GM23338 (cell line): ENCODE results near the gene CD40. TPM values are rescaled to one million over a fixed set of nuclear protein-coding genes. Genes with fewer than 3 reads are reported as not detected.

Source experiments
- ETS1 ChIP-seq: IDR thresholded peaks from 2 replicates; pipeline ENCODE4 v1.6.1; 2016; ENCODE audit warnings: antibody characterized with exemption
- EZH2 ChIP-seq: fragments of 200-600 bp; sonication (generic); IDR thresholded peaks from one replicate; pipeline ENCODE4 v1.8.0; 2017; ENCODE audit warnings: antibody characterized with exemption, mild to moderate bottlenecking, low read depth; ENCODE audit not compliant: unreplicated experiment
- EZH2phosphoT487 ChIP-seq: fragments of 200-600 bp; sonication (generic); IDR thresholded peaks from one replicate; pipeline ENCODE4 v1.8.1; 2018; ENCODE audit warnings: antibody characterized with exemption; ENCODE audit not compliant: unreplicated experiment
- JUNB ChIP-seq: IDR thresholded peaks from one replicate; pipeline ENCODE4 v1.6.1; 2016; ENCODE audit warnings: antibody characterized with exemption; ENCODE audit not compliant: unreplicated experiment
- POLR2AphosphoS5 ChIP-seq: IDR thresholded peaks from 2 replicates; pipeline ENCODE4 v1.6.1; 2016; ENCODE audit warnings: antibody characterized with exemption, low read depth
- REST ChIP-seq: IDR thresholded peaks from one replicate; pipeline ENCODE4 v1.6.1; 2018; ENCODE audit warnings: antibody characterized with exemption; ENCODE audit not compliant: unreplicated experiment
- STAT1 ChIP-seq: IDR thresholded peaks from one replicate; pipeline ENCODE4 v1.6.1; 2016; ENCODE audit warnings: antibody characterized with exemption; ENCODE audit not compliant: unreplicated experiment
- ZNF114 ChIP-seq: fragments of 250-450 bp; sonication (Bioruptor Pico); IDR thresholded peaks from 2 replicates; pipeline ENCODE4 v1.5.0; 2020; ENCODE audit warnings: mild to moderate bottlenecking, moderate library complexity
- polyA plus RNA-seq: library from polyadenylated mRNA; unstranded; fragments of >200 nt; fragmentation: Nextera tagmentation; extraction: Ambion mirVana; gene quantifications from 2 replicates; pipeline ENCODE4 v1.2.1, GENCODE V29; 2016
- total RNA-seq: library from RNA; depleted of rRNA; stranded (reverse); fragments of >200 nt; shearing (Covaris generic); gene quantifications from 2 replicates; pipeline ENCODE4 v1.2.3, GENCODE V29; 2014
- TF ChIP-seq, protein P1 (sequence below): fragments of 250-450 bp; sonication (Bioruptor Pico); IDR thresholded peaks from 2 replicates; pipeline ENCODE4 v1.5.0; 2020; ENCODE audit warnings: mild to moderate bottlenecking, moderate library complexity

Gene CD40
- total and polyA plus RNA-seq, 2 experiments from 2014 or later: 15.4 to 18.9 TPM

DNA sequence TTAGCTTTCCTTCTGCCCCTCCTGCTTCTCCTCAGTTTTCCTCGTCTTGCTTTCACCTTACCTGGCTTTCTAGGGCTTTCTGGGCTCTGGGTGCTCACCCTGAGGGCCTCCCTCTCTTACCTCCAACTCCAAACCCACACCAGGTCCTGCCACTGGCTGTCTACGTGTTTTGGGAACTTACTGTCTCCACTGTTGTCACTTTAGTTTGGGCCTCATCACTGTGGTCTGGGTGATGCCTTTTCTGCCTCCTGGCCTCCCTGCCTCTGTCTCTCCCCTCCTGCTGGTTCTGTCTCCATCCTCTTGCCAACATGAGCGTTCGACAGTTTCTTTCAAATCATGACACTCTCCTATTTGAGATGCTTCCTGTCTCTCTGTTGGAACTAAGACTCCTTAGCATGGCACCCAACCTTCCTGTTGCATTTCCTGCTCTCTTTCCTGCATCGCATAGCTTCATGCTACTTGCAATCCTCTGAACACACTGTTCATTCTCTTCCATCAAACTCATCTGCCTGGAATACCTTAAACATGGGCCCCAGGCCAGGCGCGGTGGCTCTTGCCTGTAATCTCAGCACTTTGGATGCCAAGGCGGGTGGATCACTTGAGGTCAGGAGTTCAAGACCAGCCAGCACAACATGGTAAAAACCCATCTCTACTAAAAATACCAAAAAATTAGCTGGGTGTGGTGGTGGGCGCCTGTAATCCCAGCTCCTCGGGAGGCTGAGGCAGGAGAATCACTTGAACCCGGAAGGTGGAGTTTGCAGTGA, 5.5 kb downstream of the CD40 start (continued):
- TF ChIP-seq, protein P1, sequence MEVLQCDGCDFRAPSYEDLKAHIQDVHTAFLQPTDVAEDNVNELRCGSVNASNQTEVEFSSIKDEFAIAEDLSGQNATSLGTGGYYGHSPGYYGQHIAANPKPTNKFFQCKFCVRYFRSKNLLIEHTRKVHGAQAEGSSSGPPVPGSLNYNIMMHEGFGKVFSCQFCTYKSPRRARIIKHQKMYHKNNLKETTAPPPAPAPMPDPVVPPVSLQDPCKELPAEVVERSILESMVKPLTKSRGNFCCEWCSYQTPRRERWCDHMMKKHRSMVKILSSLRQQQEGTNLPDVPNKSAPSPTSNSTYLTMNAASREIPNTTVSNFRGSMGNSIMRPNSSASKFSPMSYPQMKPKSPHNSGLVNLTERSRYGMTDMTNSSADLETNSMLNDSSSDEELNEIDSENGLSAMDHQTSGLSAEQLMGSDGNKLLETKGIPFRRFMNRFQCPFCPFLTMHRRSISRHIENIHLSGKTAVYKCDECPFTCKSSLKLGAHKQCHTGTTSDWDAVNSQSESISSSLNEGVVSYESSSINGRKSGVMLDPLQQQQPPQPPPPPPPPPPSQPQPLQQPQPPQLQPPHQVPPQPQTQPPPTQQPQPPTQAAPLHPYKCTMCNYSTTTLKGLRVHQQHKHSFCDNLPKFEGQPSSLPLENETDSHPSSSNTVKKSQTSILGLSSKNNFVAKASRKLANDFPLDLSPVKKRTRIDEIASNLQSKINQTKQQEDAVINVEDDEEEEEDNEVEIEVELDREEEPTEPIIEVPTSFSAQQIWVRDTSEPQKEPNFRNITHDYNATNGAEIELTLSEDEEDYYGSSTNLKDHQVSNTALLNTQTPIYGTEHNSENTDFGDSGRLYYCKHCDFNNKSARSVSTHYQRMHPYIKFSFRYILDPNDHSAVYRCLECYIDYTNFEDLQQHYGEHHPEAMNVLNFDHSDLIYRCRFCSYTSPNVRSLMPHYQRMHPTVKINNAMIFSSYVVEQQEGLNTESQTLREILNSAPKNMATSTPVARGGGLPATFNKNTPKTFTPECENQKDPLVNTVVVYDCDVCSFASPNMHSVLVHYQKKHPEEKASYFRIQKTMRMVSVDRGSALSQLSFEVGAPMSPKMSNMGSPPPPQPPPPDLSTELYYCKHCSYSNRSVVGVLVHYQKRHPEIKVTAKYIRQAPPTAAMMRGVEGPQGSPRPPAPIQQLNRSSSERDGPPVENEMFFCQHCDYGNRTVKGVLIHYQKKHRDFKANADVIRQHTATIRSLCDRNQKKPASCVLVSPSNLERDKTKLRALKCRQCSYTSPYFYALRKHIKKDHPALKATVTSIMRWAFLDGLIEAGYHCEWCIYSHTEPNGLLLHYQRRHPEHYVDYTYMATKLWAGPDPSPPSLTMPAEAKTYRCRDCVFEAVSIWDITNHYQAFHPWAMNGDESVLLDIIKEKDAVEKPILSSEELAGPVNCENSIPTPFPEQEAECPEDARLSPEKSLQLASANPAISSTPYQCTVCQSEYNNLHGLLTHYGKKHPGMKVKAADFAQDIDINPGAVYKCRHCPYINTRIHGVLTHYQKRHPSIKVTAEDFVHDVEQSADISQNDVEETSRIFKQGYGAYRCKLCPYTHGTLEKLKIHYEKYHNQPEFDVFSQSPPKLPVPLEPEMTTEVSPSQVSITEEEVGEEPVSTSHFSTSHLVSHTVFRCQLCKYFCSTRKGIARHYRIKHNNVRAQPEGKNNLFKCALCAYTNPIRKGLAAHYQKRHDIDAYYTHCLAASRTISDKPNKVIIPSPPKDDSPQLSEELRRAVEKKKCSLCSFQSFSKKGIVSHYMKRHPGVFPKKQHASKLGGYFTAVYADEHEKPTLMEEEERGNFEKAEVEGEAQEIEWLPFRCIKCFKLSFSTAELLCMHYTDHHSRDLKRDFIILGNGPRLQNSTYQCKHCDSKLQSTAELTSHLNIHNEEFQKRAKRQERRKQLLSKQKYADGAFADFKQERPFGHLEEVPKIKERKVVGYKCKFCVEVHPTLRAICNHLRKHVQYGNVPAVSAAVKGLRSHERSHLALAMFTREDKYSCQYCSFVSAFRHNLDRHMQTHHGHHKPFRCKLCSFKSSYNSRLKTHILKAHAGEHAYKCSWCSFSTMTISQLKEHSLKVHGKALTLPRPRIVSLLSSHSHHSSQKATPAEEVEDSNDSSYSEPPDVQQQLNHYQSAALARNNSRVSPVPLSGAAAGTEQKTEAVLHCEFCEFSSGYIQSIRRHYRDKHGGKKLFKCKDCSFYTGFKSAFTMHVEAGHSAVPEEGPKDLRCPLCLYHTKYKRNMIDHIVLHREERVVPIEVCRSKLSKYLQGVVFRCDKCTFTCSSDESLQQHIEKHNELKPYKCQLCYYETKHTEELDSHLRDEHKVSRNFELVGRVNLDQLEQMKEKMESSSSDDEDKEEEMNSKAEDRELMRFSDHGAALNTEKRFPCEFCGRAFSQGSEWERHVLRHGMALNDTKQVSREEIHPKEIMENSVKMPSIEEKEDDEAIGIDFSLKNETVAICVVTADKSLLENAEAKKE (CRISPR knock-in tag): no peak
- no peak for TF ChIP-seq JUNB
- no peak for TF ChIP-seq STAT1
- TF ChIP-seq ZNF114 (CRISPR knock-in tag): no peak
- no peak for TF ChIP-seq REST
- TF ChIP-seq POLR2AphosphoS5: no peak
- no peak for TF ChIP-seq ETS1
- TF ChIP-seq EZH2: no peak
- TF ChIP-seq EZH2phosphoT487: no peak
